Cardiac muscle cell (in vitro differentiated cells and primary cell): ENCODE results near the gene KCNIP4. TPM values are rescaled to one million over a fixed set of nuclear protein-coding genes. Genes with fewer than 3 reads are reported as not detected.

Experiments used
- DNase-seq, 2 donors: peaks; one replicate each; pipeline versions ENCODE4 v3.0.0 to v3.0.0-alpha.2; 2010 to 2017; ENCODE audit warnings: low read depth in 1 of 2, low spot score in 1 of 2
- H3K27ac ChIP-seq: fragments of 200-600 bp; sonication (generic); 2 replicates; pipeline ENCODE4 v1.5.1; 2016
- H3K27me3 ChIP-seq: fragments of 200-600 bp; sonication (generic); 2 replicates; pipeline ENCODE4 v1.6.0; 2016; ENCODE audit warnings: control low read depth
- H3K36me3 ChIP-seq: fragments of 200-600 bp; sonication (generic); 2 replicates; pipeline ENCODE4 v1.5.1; 2016; ENCODE audit warnings: control low read depth
- H3K4me1 ChIP-seq: fragments of 200-600 bp; sonication (generic); 2 replicates; pipeline ENCODE4 v1.8.1; 2017; ENCODE audit warnings: low read depth, mild to moderate bottlenecking, mixed run types
- H3K4me3 ChIP-seq: fragments of 200-600 bp; sonication (generic); 2 replicates; pipeline ENCODE4 v1.5.1; 2016; ENCODE audit warnings: mild to moderate bottlenecking
- H3K9me3 ChIP-seq: fragments of 200-600 bp; sonication (generic); 2 replicates; pipeline ENCODE4 v1.5.1; 2017; ENCODE audit warnings: low read depth, mild to moderate bottlenecking, control low read depth
- CTCF ChIP-seq: IDR thresholded peaks from 2 replicates; pipeline ENCODE4 v1.5.1; 2012; ENCODE audit warnings: low read depth, mild to moderate bottlenecking, low read length
- polyA plus RNA-seq: library from polyadenylated mRNA; unstranded; fragments of >200 nt; fragmentation: Nextera tagmentation; extraction: Ambion mirVana; gene quantifications from 2 replicates; pipeline ENCODE4 v1.2.1, GENCODE V29; 2016
- total RNA-seq: library from RNA; depleted of rRNA; stranded (reverse); fragments of >200 nt; gene quantifications from 2 replicates; pipeline ENCODE4 v1.2.3, GENCODE V29; 2016

KCNIP4 gene
- total and polyA plus RNA-seq, 2 experiments from 2014 or later = 14.5 to 15.9 TPM

DNA sequence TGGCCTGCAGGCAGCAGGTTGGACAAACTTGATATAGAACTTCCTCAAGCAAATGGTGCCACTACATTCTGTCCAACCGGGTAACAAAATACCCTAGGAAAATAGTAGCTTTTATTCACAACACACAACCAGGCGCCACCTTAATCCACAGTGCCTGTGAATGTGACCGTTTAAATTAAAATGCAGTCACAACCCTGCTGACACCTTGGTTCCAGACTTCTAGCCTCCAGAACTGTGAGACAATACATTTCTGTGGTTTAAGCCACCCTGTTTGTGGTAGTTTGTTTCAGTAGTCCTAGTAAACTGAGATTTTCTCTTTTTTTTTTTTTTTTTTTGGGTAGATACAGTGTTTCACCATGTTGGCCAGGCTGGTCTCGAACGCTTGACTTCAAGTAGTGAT, 672.5 kb downstream of the KCNIP4 start:
- no peak for DNase-seq
- no peak overlapping the region for H3K27ac ChIP-seq
- H3K4me1 ChIP-seq = no peaks in the 10 kb centered on the region
- H3K36me3 ChIP-seq = no peaks in the 10 kb centered on the region
- H3K9me3 ChIP-seq = no peaks in the 10 kb centered on the region
- TF ChIP-seq CTCF = no peak
- no peaks in the 10 kb centered on the region for H3K27me3 ChIP-seq
- no peak overlapping the region for H3K4me3 ChIP-seq

- Histone ChIP-seq H3K4me1 (no peaks in the 10 kb centered on the region), H3K27ac (no peak overlapping the region), H3K27me3 (no peaks in the 10 kb centered on the region), H3K9me3 (no peaks in the 10 kb centered on the region), H3K4me3 (no peak overlapping the region), H3K36me3 (no peaks in the 10 kb centered on the region)
- TF ChIP-seq CTCF = no peak
- no peak for DNase-seq
Measured at GRCh38 chr4:21271439-21272052, 677.0 kb downstream of the KCNIP4 start.

DNA sequence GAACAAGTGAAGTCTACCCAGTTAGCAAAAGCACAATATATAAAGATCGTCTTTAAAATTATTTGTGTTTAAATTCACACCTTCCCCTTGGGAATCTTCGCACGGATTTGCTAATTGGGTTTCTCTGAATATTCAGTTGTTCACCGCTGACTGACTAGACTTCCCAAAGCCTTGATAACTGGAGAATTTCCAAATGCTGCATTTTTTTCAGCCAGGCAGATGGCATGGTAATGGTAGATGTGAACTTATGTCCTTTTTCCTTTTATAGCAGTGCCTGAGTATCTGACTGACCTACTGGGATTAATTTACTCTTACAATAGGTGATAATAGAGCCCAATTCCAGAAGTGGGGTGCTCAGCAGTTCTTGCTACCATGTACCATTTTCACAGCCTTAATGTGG, 700.2 kb downstream of the KCNIP4 start:
- no peaks in the 10 kb centered on the region for H3K36me3 ChIP-seq
- H3K27ac ChIP-seq = no peak overlapping the region
- TF ChIP-seq CTCF = no peak
- no peaks in the 10 kb centered on the region for H3K27me3 ChIP-seq
- H3K4me3 ChIP-seq = no peak overlapping the region
- H3K9me3 ChIP-seq = no peaks in the 10 kb centered on the region
- no peak for DNase-seq
- no peaks in the 10 kb centered on the region for H3K4me1 ChIP-seq

DNA sequence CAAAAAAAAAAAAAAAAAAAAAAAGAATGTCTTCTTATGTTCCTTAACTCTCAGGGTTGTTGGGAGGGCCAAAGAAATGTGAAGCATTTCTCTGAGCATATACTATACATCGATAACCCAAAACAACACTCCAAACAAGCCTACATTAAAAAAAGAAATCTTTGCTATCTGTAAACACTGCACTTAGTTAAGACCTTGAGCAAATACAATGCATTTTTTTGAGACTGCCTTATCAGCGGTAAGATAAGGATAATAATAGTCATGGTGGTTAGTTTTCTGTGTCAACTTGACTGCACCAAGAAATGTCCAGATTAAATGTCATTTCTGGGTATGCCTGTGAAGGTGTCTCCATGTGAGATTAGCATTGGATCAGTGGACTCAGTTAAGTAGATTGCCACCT, 706.4 kb downstream of the KCNIP4 start:
- Histone ChIP-seq H3K27ac (no peak overlapping the region), H3K9me3 (no peaks in the 10 kb centered on the region), H3K27me3 (no peaks in the 10 kb centered on the region), H3K4me1 (no peaks in the 10 kb centered on the region), H3K36me3 (no peaks in the 10 kb centered on the region), H3K4me3 (no peak overlapping the region)
- TF ChIP-seq CTCF = no peak
- DNase-seq = no peak

- no peak for DNase-seq
- Histone ChIP-seq H3K4me1 (no peaks in the 10 kb centered on the region), H3K9me3 (no peaks in the 10 kb centered on the region), H3K36me3 (no peaks in the 10 kb centered on the region), H3K27me3 (no peaks in the 10 kb centered on the region), H3K4me3 (no peak overlapping the region), H3K27ac (no peak overlapping the region)
- no peak for TF ChIP-seq CTCF
Measured at GRCh38 chr4:21226637-21227538, 721.7 kb downstream of the KCNIP4 start.
